Skeletal muscle tissue (tissue), 1 donor: Measurements from ENCODE around the gene CSRP1. TPM values are rescaled to one million over a fixed set of nuclear protein-coding genes. Genes with fewer than 3 reads are reported as not detected.

Experiments
- total RNA-seq: library from RNA; depleted of rRNA; stranded (reverse); fragments of >200 nt; gene quantifications from one replicate; pipeline ENCODE4 v1.2.3, GENCODE V29; 2014

Gene CSRP1
- total RNA-seq, 1 donor from 2014 or later = 42.8 TPM

Other genes starting within 250 kb of the CSRP1 start
- 3.7 TPM for gene PKP1, start 223.6 kb downstream of the CSRP1 start, total RNA-seq
- 89.2 TPM for gene TNNT2, start 129.4 kb downstream of the CSRP1 start, total RNA-seq
- gene LAD1, start 107.8 kb downstream of the CSRP1 start, total RNA-seq = 3.1 TPM
- 251 TPM for gene TNNI1, start 85.4 kb downstream of the CSRP1 start, total RNA-seq
- 8.9 TPM for gene PHLDA3, start 37.9 kb downstream of the CSRP1 start, total RNA-seq
- gene NAV1, start 32.0 kb upstream of the CSRP1 start, total RNA-seq = 11.0 TPM